Neural cell (in vitro differentiated cells): ENCODE results near the gene ZNF287. TPM values are rescaled to one million over a fixed set of nuclear protein-coding genes. Genes with fewer than 3 reads are reported as not detected.

Experiments used
- H2AFZ ChIP-seq: fragments of 200-600, 300-800 bp; sonication (generic), shearing (Covaris generic); 2 replicates; pipeline ENCODE4 v1.6.0; 2014; ENCODE audit warnings: low read depth, mild to moderate bottlenecking, antibody characterized with exemption, low read length, moderate library complexity
- H3F3A ChIP-seq: fragments of 200-600 bp; shearing (Covaris generic); 2 replicates; pipeline ENCODE4 v1.6.1; 2016; ENCODE audit warnings: mild to moderate bottlenecking, moderate library complexity, mixed read lengths, antibody characterized with exemption, low read length; ENCODE audit not compliant: insufficient read depth, poor library complexity, severe bottlenecking
- H3K27ac ChIP-seq: fragments of 200-600, 300-800 bp; sonication (generic), shearing (Covaris generic); 2 replicates; pipeline ENCODE4 v1.5.1; 2014; ENCODE audit warnings: mild to moderate bottlenecking, low read length, moderate library complexity
- H3K27me3 ChIP-seq: fragments of 300-800, 200-600 bp; sonication (generic), shearing (Covaris generic); 2 replicates; pipeline ENCODE4 v1.6.0; 2014; ENCODE audit warnings: mild to moderate bottlenecking, low read depth, low read length, moderate library complexity; ENCODE audit not compliant: insufficient read depth
- H3K36me3 ChIP-seq: fragments of 300-800, 200-600 bp; sonication (generic), shearing (Covaris generic); 2 replicates; pipeline ENCODE4 v1.5.1; 2014; ENCODE audit warnings: mild to moderate bottlenecking, antibody characterized with exemption, low read length, moderate library complexity; ENCODE audit not compliant: insufficient read depth
- H3K4me2 ChIP-seq: fragments of 300-800, 200-600 bp; sonication (generic), shearing (Covaris generic); 2 replicates; pipeline ENCODE4 v1.6.0; 2014; ENCODE audit warnings: mild to moderate bottlenecking, low read length
- H3K4me3 ChIP-seq: fragments of 300-800, 200-600 bp; sonication (generic), shearing (Covaris generic); 2 replicates; pipeline ENCODE4 v1.5.1; 2014; ENCODE audit warnings: mild to moderate bottlenecking, low read length, moderate library complexity
- H3K79me2 ChIP-seq: fragments of 200-600 bp; shearing (Covaris generic); replicated peaks from 2 replicates; pipeline ENCODE4 v1.6.0; 2014; ENCODE audit warnings: mild to moderate bottlenecking, low read length, moderate library complexity; ENCODE audit not compliant: insufficient read depth
- H3K9ac ChIP-seq: fragments of 300-800, 200-600 bp; sonication (generic), shearing (Covaris generic); 2 replicates; pipeline ENCODE4 v1.6.1; 2016; ENCODE audit warnings: mild to moderate bottlenecking, low read length, mixed read lengths
- H3K9me2 ChIP-seq: fragments of 200-600 bp; shearing (Covaris generic); 2 replicates; pipeline ENCODE4 v1.6.1; 2016; ENCODE audit warnings: mild to moderate bottlenecking, low read length, mixed read lengths; ENCODE audit not compliant: insufficient read depth
- H3K9me3 ChIP-seq: fragments of 200-600, 300-800 bp; sonication (generic), shearing (Covaris generic); 2 replicates; pipeline ENCODE4 v1.6.1; 2016; ENCODE audit warnings: mild to moderate bottlenecking, mixed run types, low read length, moderate library complexity, mixed read lengths
- H4K20me1 ChIP-seq: fragments of 200-600 bp; shearing (Covaris generic); 2 replicates; pipeline ENCODE4 v1.6.1; 2016; ENCODE audit warnings: mild to moderate bottlenecking, mixed run types; ENCODE audit not compliant: insufficient read depth
- CTCF ChIP-seq: fragments of 450-650 bp; IDR thresholded peaks from 2 replicates; pipeline ENCODE4 v1.5.1; 2014; ENCODE audit warnings: antibody characterized with exemption, mild to moderate bottlenecking, moderate library complexity; ENCODE audit not compliant: poor library complexity, severe bottlenecking
- EP300 ChIP-seq: fragments of 450-650 bp; conservative IDR thresholded peaks from 2 replicates; pipeline ENCODE4 v1.6.1; 2014; ENCODE audit warnings: antibody characterized with exemption, mild to moderate bottlenecking, moderate library complexity; ENCODE audit not compliant: poor library complexity, severe bottlenecking
- EZH2 ChIP-seq: fragments of 200-600, 300-800 bp; shearing (Covaris generic), sonication (generic); IDR thresholded peaks from 2 replicates; pipeline ENCODE4 v1.6.1; 2014; ENCODE audit warnings: antibody characterized with exemption, low read length, borderline replicate concordance, mild to moderate bottlenecking; ENCODE audit not compliant: insufficient read depth, poor library complexity, severe bottlenecking
- MXI1 ChIP-seq: fragments of 450-650 bp; conservative IDR thresholded peaks from 2 replicates; pipeline ENCODE4 v1.6.1; 2014; ENCODE audit warnings: antibody characterized with exemption, mild to moderate bottlenecking; ENCODE audit not compliant: poor library complexity, severe bottlenecking
- POLR2AphosphoS5 ChIP-seq: IDR thresholded peaks from 2 replicates; pipeline ENCODE4 v1.6.1; 2012
- RAD21 ChIP-seq: fragments of 450-650 bp; conservative IDR thresholded peaks from 2 replicates; pipeline ENCODE4 v1.6.1; 2014; ENCODE audit warnings: antibody characterized with exemption, mild to moderate bottlenecking, moderate library complexity
- SMC3 ChIP-seq: fragments of 450-650 bp; conservative IDR thresholded peaks from 2 replicates; pipeline ENCODE4 v1.6.1; 2014; ENCODE audit warnings: antibody characterized with exemption, mild to moderate bottlenecking, moderate library complexity; ENCODE audit not compliant: poor library complexity
- TAF1 ChIP-seq: IDR thresholded peaks from 2 replicates; pipeline ENCODE4 v1.6.1; 2012; ENCODE audit warnings: low read depth
- polyA minus RNA-seq: library from RNA; depleted of rRNA, polyadenylated mRNA; stranded (reverse); fragments of >200 nt; gene quantifications from 2 replicates; pipeline ENCODE4 v1.2.3, GENCODE V29; 2014
- polyA plus RNA-seq: library from polyadenylated mRNA; depleted of rRNA; stranded (reverse); fragments of >200 nt; gene quantifications from 2 replicates; pipeline ENCODE4 v1.2.3, GENCODE V29; 2014
- TF ChIP-seq, protein P1 (sequence below): IDR thresholded peaks from 2 replicates; pipeline ENCODE4 v1.6.1; 2012; ENCODE audit warnings: borderline replicate concordance

Gene ZNF287
- polyA plus RNA-seq, result 12.6 and 13.1 TPM in 2 replicates
- polyA minus RNA-seq, result 56.7 and 61.1 TPM in 2 replicates

DNA sequence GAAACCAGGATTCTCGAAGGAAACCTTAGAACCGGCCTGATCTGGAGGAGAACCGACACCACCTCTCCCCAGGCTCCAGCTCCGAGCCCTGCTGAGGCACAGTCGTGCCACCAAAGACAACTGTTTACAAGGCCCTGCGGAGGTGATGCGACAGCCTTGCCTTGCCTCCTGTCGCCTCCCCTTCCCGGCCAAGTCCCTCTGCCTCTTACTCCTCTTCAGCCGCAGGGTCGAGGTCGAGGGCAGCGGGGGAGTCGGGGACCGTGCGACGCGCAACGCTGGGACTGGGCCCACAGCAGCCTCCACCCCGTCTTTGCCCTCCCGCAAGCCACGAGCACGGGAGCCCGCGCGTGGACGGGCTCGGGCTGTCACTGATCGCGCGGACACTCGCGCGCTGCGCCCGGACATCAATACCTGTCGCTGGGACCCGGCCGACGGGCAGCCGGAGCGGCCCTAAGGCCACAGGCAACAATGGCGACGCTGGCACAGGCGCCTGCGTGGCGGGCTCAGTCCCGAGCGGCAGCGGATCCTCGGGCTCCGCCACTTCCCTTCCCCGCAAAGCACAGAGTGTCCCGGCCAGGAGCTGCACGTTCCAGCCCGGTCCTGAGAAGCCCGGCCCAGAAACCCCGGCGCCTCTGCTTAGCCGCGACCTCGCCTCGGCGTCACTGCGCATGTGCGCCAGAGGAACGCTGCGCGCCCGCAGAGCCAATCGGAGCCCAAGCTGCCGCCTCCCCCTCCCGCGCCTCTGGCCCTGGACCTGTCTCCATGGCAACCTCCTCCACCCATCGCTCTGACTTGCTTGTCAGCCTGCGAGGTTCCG lies at the start of gene ZNF287:
TSS of gene ZNF287 (minus strand) at position 664 of the 817 bp plus-strand sequence. CDS start 1,473 bp downstream, outside the sequence.
- Histone ChIP-seq H2AFZ (peak within 1 kb of the TSS; percentile 99), H4K20me1 (no peaks in the 10 kb centered on the region), H3K27ac (peak within 1 kb of the TSS; percentile 86), H3K27me3 (no peaks in the 10 kb centered on the region), H3K9me2 (no peaks in the 10 kb centered on the region), H3K79me2 (peaks cover 27% of the 10 kb centered on the region), H3K9ac (peak within 1 kb of the TSS; percentile 98), H3K4me3 (peak within 1 kb of the TSS; percentile 100), H3K9me3 (no peaks in the 10 kb centered on the region), H3K36me3 (peaks cover 11% of the 10 kb centered on the region), H3F3A (no peaks in the 10 kb centered on the region), H3K4me2 (peak within 1 kb of the TSS; percentile 98)
- TF ChIP-seq, protein P1, sequence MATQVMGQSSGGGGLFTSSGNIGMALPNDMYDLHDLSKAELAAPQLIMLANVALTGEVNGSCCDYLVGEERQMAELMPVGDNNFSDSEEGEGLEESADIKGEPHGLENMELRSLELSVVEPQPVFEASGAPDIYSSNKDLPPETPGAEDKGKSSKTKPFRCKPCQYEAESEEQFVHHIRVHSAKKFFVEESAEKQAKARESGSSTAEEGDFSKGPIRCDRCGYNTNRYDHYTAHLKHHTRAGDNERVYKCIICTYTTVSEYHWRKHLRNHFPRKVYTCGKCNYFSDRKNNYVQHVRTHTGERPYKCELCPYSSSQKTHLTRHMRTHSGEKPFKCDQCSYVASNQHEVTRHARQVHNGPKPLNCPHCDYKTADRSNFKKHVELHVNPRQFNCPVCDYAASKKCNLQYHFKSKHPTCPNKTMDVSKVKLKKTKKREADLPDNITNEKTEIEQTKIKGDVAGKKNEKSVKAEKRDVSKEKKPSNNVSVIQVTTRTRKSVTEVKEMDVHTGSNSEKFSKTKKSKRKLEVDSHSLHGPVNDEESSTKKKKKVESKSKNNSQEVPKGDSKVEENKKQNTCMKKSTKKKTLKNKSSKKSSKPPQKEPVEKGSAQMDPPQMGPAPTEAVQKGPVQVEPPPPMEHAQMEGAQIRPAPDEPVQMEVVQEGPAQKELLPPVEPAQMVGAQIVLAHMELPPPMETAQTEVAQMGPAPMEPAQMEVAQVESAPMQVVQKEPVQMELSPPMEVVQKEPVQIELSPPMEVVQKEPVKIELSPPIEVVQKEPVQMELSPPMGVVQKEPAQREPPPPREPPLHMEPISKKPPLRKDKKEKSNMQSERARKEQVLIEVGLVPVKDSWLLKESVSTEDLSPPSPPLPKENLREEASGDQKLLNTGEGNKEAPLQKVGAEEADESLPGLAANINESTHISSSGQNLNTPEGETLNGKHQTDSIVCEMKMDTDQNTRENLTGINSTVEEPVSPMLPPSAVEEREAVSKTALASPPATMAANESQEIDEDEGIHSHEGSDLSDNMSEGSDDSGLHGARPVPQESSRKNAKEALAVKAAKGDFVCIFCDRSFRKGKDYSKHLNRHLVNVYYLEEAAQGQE, result peak; percentile 83
- TF ChIP-seq RAD21 (peak; percentile 45), MXI1 (no peak), TAF1 (no peak), EP300 (peak; percentile 53), CTCF (no peak), SMC3 (peak; percentile 53), EZH2 (no peak), POLR2AphosphoS5 (peak; percentile 93)

GRCh38 chr17:16617481-16618060 lies 48.6 kb upstream of the ZNF287 start:
- no peak overlapping the region for H3K4me2 ChIP-seq
- no peak overlapping the region for H3K4me3 ChIP-seq
- H3K9me2 ChIP-seq, result no peaks in the 10 kb centered on the region
- no peaks in the 10 kb centered on the region for H3K79me2 ChIP-seq
- no peaks in the 10 kb centered on the region for H3K27me3 ChIP-seq
- TF ChIP-seq, protein P1, result no peak
- no peak overlapping the region for H3K27ac ChIP-seq
- peaks cover 10% of the 10 kb centered on the region for H3K36me3 ChIP-seq
- peaks cover 11% of the 10 kb centered on the region for H3K9me3 ChIP-seq
- no peaks in the 10 kb centered on the region for H4K20me1 ChIP-seq
- H3K9ac ChIP-seq, result no peak overlapping the region
- no peak overlapping the region for H2AFZ ChIP-seq
- H3F3A ChIP-seq, result no peaks in the 10 kb centered on the region
